K562 treated with DMSO at 1 percent for 12 hours (cell line): ENCODE results near the gene PHF11. TPM values are rescaled to one million over a fixed set of nuclear protein-coding genes. Genes with fewer than 3 reads are reported as not detected.

Source experiments
- total RNA-seq: library from RNA; unstranded; fragments of 300-600 nt; gene quantifications from 2 replicates; pipeline ENCODE4 v1.2.3, GENCODE V29; 2022; ENCODE audit not compliant: insufficient read depth

Gene PHF11
- total RNA-seq: 3.0 and 5.2 TPM in 2 replicates

GRCh38 chr13:49495783-49496762, at the start of gene PHF11:
Gene PHF11 (plus strand): TSS chr13:49495953. CDS start chr13:49496002, 49 bp downstream.

Other genes with a start within 250 kb of the PHF11 start
- 4.8 and 20.4 TPM in 2 replicates for gene CDADC1, start 248.0 kb upstream of the PHF11 start, total RNA-seq
- 1.1 and 1.3 TPM in 2 replicates for gene CAB39L, start 51.9 kb upstream of the PHF11 start, total RNA-seq
- gene SETDB2, start 51.7 kb upstream of the PHF11 start, total RNA-seq: 2.9 and 3.6 TPM in 2 replicates
- 5.0 and 14.9 TPM in 2 replicates for gene RCBTB1, start 89.6 kb downstream of the PHF11 start, total RNA-seq
- 1.1 and 1.4 TPM in 2 replicates for gene ARL11, start 132.6 kb downstream of the PHF11 start, total RNA-seq
- 31.3 and 41.3 TPM in 2 replicates for gene EBPL, start 195.5 kb downstream of the PHF11 start, total RNA-seq